ENCODE data around the gene OPN1MW3.

- TF ChIP-seq, protein P1, sequence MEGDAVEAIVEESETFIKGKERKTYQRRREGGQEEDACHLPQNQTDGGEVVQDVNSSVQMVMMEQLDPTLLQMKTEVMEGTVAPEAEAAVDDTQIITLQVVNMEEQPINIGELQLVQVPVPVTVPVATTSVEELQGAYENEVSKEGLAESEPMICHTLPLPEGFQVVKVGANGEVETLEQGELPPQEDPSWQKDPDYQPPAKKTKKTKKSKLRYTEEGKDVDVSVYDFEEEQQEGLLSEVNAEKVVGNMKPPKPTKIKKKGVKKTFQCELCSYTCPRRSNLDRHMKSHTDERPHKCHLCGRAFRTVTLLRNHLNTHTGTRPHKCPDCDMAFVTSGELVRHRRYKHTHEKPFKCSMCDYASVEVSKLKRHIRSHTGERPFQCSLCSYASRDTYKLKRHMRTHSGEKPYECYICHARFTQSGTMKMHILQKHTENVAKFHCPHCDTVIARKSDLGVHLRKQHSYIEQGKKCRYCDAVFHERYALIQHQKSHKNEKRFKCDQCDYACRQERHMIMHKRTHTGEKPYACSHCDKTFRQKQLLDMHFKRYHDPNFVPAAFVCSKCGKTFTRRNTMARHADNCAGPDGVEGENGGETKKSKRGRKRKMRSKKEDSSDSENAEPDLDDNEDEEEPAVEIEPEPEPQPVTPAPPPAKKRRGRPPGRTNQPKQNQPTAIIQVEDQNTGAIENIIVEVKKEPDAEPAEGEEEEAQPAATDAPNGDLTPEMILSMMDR (IDR thresholded peaks at IDR 0.05; ENCODE audit: low read length): no peak
- no peak for TF ChIP-seq EZH2 (optimal IDR thresholded peaks at IDR 0.05; ENCODE audit: low read depth, low read length)
These were observed 49.8 kb downstream of the OPN1MW3 start for GRCh38 chrX:154307202-154307601.

Measured in MM.1S (cell line).